SK-N-SH treated with all-trans-retinoic acid at 6 μM for 48 hours (cell line): ENCODE measurements around the gene TRMT61A.

Experiments
- ATAC-seq: fragments of 200-7000 bp; cut with Tn5 transposase; 3 replicates; pipeline ENCODE4 v1.9.1; 2020; ENCODE audit warnings: mild to moderate bottlenecking, moderate library complexity
- ARNTL ChIP-seq: fragments of 450-650 bp; formaldehyde crosslinking; IDR thresholded peaks from 2 replicates; pipeline ENCODE4 v1.5.0; 2020; ENCODE audit warnings: low read depth, mild to moderate bottlenecking, moderate library complexity, borderline replicate concordance
- BACH2 ChIP-seq: fragments of 250-450 bp; sonication (Bioruptor Pico); IDR thresholded peaks from 2 replicates; pipeline ENCODE4 v1.9.0; 2021; ENCODE audit warnings: mild to moderate bottlenecking, borderline replicate concordance
- CSDC2 ChIP-seq: fragments of 250-450 bp; sonication (Bioruptor Pico); IDR thresholded peaks from 2 replicates; pipeline ENCODE4 v1.5.0; 2020; ENCODE audit warnings: mild to moderate bottlenecking, moderate library complexity
- ESRRG ChIP-seq: fragments of 250-450 bp; sonication (Bioruptor Pico); IDR thresholded peaks from 2 replicates; pipeline ENCODE4 v1.6.1; 2021; ENCODE audit warnings: mild to moderate bottlenecking
- GLIS3 ChIP-seq: fragments of 250-450 bp; sonication (Bioruptor Pico); IDR thresholded peaks from 2 replicates; pipeline ENCODE4 v1.5.0; 2020; ENCODE audit warnings: mild to moderate bottlenecking, moderate library complexity
- ISL1 ChIP-seq: fragments of 250-450 bp; sonication (Bioruptor Pico); IDR thresholded peaks from 2 replicates; pipeline ENCODE4 v2.1.2; 2022; ENCODE audit warnings: mild to moderate bottlenecking, moderate library complexity
- OSR1 ChIP-seq: fragments of 250-450 bp; sonication (Bioruptor Pico); IDR thresholded peaks from 2 replicates; pipeline ENCODE4 v1.8.0; 2022; ENCODE audit warnings: moderate library complexity, mild to moderate bottlenecking, inconsistent platforms
- PPARA ChIP-seq: fragments of 250-450 bp; sonication (Bioruptor Pico); IDR thresholded peaks from 2 replicates; pipeline ENCODE4 v1.5.0; 2020; ENCODE audit warnings: mild to moderate bottlenecking, borderline replicate concordance
- RARB ChIP-seq: fragments of 250-450 bp; sonication (Bioruptor Pico); IDR thresholded peaks from 2 replicates; pipeline ENCODE4 v1.8.0; 2021; ENCODE audit warnings: mild to moderate bottlenecking, moderate library complexity
- SNAI2 ChIP-seq: fragments of 250-450 bp; sonication (Bioruptor Pico); IDR thresholded peaks from 2 replicates; pipeline ENCODE4 v1.5.0; 2020; ENCODE audit warnings: mild to moderate bottlenecking, moderate library complexity
- TCF4 ChIP-seq: fragments of 250-450 bp; sonication (Bioruptor Pico); IDR thresholded peaks from 2 replicates; pipeline ENCODE4 v1.8.0; 2021; ENCODE audit warnings: mild to moderate bottlenecking, moderate library complexity, borderline replicate concordance
- TOX ChIP-seq: fragments of 250-450 bp; sonication (Bioruptor Pico); IDR thresholded peaks from 2 replicates; pipeline ENCODE4 v1.8.0; 2021; ENCODE audit warnings: mild to moderate bottlenecking, moderate library complexity, borderline replicate concordance
- ZFP30 ChIP-seq: fragments of 450-650 bp; formaldehyde crosslinking; IDR thresholded peaks from 2 replicates; pipeline ENCODE4 v1.5.0; 2022; ENCODE audit warnings: mild to moderate bottlenecking, moderate library complexity
- ZNF565 ChIP-seq: fragments of 450-650 bp; formaldehyde crosslinking; conservative IDR thresholded peaks from 2 replicates; pipeline ENCODE4 v1.5.0; 2020; ENCODE audit warnings: low read depth, mild to moderate bottlenecking, moderate library complexity
- TF ChIP-seq, protein P1 (sequence below): fragments of 250-450 bp; sonication (Bioruptor Pico); IDR thresholded peaks from 2 replicates; pipeline ENCODE4 v1.5.0; 2020; ENCODE audit warnings: mild to moderate bottlenecking, moderate library complexity
- TF ChIP-seq, protein P2 (sequence below): fragments of 250-450 bp; sonication (Bioruptor Pico); IDR thresholded peaks from 2 replicates; pipeline ENCODE4 v1.5.1; 2020; ENCODE audit warnings: low read depth, mild to moderate bottlenecking, moderate library complexity
- TF ChIP-seq, protein P3 (sequence below): fragments of 250-450 bp; sonication (Bioruptor Pico); IDR thresholded peaks from 2 replicates; pipeline ENCODE4 v1.8.0; 2020; ENCODE audit warnings: mild to moderate bottlenecking, moderate library complexity, borderline replicate concordance
- TF ChIP-seq, protein P4 (sequence below): fragments of 250-450 bp; sonication (Bioruptor Pico); IDR thresholded peaks from 2 replicates; pipeline ENCODE4 v1.5.1; 2021; ENCODE audit warnings: mild to moderate bottlenecking, moderate library complexity

The TRMT61A gene

DNA sequence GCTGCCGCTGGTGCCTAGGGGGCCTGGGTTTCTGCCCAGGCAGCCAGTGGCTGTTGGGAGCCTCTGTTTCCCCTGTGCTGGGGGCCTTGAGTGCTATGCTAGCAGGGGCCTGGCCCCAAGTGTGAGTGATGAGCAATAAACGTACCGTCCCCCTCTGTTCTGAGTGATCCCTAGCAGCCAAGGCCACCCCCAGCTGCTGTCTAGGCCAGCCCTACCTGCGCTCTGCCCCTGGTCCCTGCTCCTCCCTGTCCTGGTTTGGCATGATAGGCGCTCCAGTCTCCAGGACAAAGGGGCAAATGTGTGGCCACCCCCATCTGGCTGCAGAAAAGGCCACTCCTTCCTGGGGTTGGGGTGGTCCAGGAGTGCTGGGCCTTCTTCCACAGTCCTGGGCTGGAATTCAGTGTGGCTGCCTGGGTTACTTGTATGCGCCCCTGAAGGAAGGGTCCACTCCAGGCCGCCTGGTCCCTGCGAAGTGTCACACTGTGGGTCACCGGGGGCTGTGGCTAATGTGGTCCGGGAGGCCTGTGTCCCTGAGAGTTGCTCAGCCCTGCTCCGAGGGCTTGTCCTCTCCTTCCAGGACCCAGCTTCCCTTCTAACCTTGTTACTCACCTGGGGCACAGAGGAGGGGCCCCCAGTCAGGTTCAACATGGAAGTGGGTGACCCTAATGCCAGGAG is 7.0 kb downstream of the TRMT61A start (continued):
- TF ChIP-seq, protein P1, sequence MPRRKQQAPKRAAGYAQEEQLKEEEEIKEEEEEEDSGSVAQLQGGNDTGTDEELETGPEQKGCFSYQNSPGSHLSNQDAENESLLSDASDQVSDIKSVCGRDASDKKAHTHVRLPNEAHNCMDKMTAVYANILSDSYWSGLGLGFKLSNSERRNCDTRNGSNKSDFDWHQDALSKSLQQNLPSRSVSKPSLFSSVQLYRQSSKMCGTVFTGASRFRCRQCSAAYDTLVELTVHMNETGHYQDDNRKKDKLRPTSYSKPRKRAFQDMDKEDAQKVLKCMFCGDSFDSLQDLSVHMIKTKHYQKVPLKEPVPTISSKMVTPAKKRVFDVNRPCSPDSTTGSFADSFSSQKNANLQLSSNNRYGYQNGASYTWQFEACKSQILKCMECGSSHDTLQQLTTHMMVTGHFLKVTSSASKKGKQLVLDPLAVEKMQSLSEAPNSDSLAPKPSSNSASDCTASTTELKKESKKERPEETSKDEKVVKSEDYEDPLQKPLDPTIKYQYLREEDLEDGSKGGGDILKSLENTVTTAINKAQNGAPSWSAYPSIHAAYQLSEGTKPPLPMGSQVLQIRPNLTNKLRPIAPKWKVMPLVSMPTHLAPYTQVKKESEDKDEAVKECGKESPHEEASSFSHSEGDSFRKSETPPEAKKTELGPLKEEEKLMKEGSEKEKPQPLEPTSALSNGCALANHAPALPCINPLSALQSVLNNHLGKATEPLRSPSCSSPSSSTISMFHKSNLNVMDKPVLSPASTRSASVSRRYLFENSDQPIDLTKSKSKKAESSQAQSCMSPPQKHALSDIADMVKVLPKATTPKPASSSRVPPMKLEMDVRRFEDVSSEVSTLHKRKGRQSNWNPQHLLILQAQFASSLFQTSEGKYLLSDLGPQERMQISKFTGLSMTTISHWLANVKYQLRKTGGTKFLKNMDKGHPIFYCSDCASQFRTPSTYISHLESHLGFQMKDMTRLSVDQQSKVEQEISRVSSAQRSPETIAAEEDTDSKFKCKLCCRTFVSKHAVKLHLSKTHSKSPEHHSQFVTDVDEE = no peak

DNA sequence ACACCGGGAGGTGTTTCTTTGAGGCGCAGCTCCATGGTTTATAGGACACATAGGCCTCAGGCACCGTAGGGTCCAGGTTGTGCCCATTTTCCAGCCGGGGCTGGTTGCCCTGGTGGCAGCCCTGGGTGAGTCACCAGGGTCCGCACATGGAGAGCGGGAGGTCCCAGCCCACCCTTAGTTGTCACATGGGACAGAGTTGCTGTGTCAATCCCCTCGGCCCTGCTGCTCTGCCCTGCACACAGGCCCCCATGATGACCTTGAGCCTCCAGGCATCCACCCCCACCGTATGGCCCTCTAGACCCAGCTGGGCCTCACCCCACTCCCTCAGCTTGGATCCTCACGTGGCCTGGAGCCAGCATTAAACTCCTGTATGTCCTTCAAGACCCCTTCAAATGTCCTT is 7.7 kb downstream of the TRMT61A start:
- no peak for ATAC-seq
- TF ChIP-seq ZFP30 (CRISPR knock-in tag) = no peak
- TF ChIP-seq PPARA (CRISPR knock-in tag) = no peak
- TF ChIP-seq, protein P2, sequence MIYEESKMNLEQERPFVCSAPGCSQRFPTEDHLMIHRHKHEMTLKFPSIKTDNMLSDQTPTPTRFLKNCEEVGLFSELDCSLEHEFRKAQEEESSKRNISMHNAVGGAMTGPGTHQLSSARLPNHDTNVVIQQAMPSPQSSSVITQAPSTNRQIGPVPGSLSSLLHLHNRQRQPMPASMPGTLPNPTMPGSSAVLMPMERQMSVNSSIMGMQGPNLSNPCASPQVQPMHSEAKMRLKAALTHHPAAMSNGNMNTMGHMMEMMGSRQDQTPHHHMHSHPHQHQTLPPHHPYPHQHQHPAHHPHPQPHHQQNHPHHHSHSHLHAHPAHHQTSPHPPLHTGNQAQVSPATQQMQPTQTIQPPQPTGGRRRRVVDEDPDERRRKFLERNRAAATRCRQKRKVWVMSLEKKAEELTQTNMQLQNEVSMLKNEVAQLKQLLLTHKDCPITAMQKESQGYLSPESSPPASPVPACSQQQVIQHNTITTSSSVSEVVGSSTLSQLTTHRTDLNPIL (CRISPR knock-in tag) = no peak
- TF ChIP-seq RARB = no peak
- TF ChIP-seq CSDC2 (CRISPR knock-in tag) = no peak
- no peak for TF ChIP-seq ZNF565 (CRISPR knock-in tag)
- TF ChIP-seq, protein P1 = no peak
- TF ChIP-seq, protein P3, sequence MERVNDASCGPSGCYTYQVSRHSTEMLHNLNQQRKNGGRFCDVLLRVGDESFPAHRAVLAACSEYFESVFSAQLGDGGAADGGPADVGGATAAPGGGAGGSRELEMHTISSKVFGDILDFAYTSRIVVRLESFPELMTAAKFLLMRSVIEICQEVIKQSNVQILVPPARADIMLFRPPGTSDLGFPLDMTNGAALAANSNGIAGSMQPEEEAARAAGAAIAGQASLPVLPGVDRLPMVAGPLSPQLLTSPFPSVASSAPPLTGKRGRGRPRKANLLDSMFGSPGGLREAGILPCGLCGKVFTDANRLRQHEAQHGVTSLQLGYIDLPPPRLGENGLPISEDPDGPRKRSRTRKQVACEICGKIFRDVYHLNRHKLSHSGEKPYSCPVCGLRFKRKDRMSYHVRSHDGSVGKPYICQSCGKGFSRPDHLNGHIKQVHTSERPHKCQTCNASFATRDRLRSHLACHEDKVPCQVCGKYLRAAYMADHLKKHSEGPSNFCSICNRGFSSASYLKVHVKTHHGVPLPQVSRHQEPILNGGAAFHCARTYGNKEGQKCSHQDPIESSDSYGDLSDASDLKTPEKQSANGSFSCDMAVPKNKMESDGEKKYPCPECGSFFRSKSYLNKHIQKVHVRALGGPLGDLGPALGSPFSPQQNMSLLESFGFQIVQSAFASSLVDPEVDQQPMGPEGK (CRISPR knock-in tag) = no peak
- TF ChIP-seq, protein P4, sequence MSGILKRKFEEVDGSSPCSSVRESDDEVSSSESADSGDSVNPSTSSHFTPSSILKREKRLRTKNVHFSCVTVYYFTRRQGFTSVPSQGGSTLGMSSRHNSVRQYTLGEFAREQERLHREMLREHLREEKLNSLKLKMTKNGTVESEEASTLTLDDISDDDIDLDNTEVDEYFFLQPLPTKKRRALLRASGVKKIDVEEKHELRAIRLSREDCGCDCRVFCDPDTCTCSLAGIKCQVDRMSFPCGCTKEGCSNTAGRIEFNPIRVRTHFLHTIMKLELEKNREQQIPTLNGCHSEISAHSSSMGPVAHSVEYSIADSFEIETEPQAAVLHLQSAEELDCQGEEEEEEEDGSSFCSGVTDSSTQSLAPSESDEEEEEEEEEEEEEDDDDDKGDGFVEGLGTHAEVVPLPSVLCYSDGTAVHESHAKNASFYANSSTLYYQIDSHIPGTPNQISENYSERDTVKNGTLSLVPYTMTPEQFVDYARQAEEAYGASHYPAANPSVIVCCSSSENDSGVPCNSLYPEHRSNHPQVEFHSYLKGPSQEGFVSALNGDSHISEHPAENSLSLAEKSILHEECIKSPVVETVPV (CRISPR knock-in tag) = no peak

DNA sequence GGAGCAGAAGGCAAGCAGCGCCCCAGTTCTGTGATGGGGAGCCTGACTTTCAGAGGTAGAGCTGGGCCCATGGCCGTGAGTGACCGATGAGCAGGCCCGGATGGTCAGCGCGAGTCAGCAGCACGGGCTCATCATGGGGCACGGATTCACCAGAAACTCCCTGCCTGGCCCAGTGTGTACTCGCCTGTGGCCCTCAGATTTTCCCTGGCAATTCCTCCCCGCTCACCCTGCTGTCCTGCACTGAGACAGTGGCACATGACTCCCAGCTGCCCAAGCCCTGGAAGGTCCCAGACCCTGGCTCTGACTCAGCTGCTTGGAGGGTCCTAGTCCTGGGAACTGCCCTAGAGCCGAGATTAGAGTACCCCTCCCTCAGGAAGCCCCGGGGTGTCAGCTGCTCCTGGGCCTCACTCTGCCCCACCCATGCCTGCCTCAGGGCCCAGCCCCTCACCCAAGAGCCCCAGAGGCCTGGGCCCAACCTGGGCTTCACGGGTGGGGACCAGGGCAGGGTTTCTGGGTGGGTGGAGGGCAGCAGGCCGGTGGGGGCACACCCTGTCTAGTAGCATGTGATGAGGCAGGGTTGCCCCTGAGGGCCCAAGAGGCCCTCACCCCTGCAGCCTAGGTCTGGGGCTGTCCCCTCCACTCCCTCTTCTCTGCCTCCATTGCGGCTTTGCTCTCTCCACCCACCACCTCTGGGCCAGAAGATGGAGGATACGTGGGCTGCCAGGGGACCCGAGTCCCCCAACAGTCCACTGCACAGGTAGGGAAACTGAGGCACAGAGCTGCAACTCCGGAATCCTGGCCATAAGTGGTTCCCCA is 8.4 kb downstream of the TRMT61A start:
- ATAC-seq = no peak; the same call in 2 of the 3 replicates
- TF ChIP-seq OSR1 (CRISPR knock-in tag) (no peak), ISL1 (CRISPR knock-in tag) (no peak), TCF4 (CRISPR knock-in tag) (no peak), PPARA (CRISPR knock-in tag) (no peak), TOX (CRISPR knock-in tag) (no peak), BACH2 (CRISPR knock-in tag) (no peak), ARNTL (CRISPR knock-in tag) (no peak), ZFP30 (CRISPR knock-in tag) (no peak), SNAI2 (CRISPR knock-in tag) (no peak), ESRRG (CRISPR knock-in tag) (no peak), CSDC2 (CRISPR knock-in tag) (no peak), GLIS3 (CRISPR knock-in tag) (no peak)
- TF ChIP-seq, protein P3 (CRISPR knock-in tag) = no peak
- TF ChIP-seq, protein P1 = no peak
- TF ChIP-seq, protein P2 (CRISPR knock-in tag) = no peak
